IMR-90 (cell line): ENCODE data around the gene HS6ST3. TPM values are rescaled to one million over a fixed set of nuclear protein-coding genes. Genes with fewer than 3 reads are reported as not detected.
A peak's percentile ranks its signal among the peaks of the same experiment; 100 is the strongest.

Experiments used
- ATAC-seq: fragments of 200-7000 bp; cut with Tn5 transposase; 2 replicates; pipeline ENCODE4 v1.9.1; 2020; ENCODE audit warnings: low read depth, mild to moderate bottlenecking, moderate library complexity
- BruUV-seq: library from RNA; stranded (reverse); fragments of 400-500 nt; replicated peaks from 2 replicates; lab custom pipeline; 2021; lab: Mats Ljungman, UMichigan
- CTCF ChIA-PET: fragments of 300-600 bp; formaldehyde crosslinking; extraction: SDS; loops from one replicate; lab custom pipeline; 2021; ENCODE audit warnings: antibody characterized with exemption; lab: Yijun Ruan, JAX
- POLR2A ChIA-PET: fragments of 300-600 bp; sonication (Branson Sonifier 250); formaldehyde crosslinking; loops from one replicate; lab custom pipeline; 2022; ENCODE audit warnings: antibody characterized with exemption; ENCODE audit not compliant: unreplicated experiment; lab: Charles Lee
- DNase-seq: peaks from one replicate; pipeline ENCODE4 v3.0.0; 2013
- H2AFZ ChIP-seq: replicated peaks from 2 replicates; pipeline ENCODE3; 2013; ENCODE audit warnings: low read length, mild to moderate bottlenecking; ENCODE audit not compliant: poor library complexity
- H2AK5ac ChIP-seq: 2 replicates; pipeline ENCODE4 v1.6.1; 2013; ENCODE audit warnings: low read depth, low read length, inconsistent platforms
- H2AK9ac ChIP-seq: replicated peaks from 2 replicates; pipeline ENCODE3; 2013; ENCODE audit warnings: mild to moderate bottlenecking, low read depth, low read length, moderate library complexity; ENCODE audit not compliant: poor library complexity
- H2BK120ac ChIP-seq: 2 replicates; pipeline ENCODE4 v1.6.1; 2013; ENCODE audit warnings: low read depth, low read length, inconsistent platforms
- H2BK15ac ChIP-seq: 3 replicates; pipeline ENCODE4 v1.6.1; 2013; ENCODE audit warnings: low read depth, low read length, inconsistent platforms
- H2BK20ac ChIP-seq: 2 replicates; pipeline ENCODE4 v1.6.1; 2013; ENCODE audit warnings: low read depth, mild to moderate bottlenecking, inconsistent platforms, low read length, moderate library complexity
- H2BK5ac ChIP-seq: 2 replicates; pipeline ENCODE4 v1.6.1; 2013; ENCODE audit warnings: mild to moderate bottlenecking, low read depth, low read length, inconsistent platforms; ENCODE audit not compliant: poor library complexity, severe bottlenecking
- H3K14ac ChIP-seq: replicated peaks from 2 replicates; pipeline ENCODE4 v1.6.1; 2013; ENCODE audit warnings: low read depth, low read length, inconsistent platforms
- H3K18ac ChIP-seq: 2 replicates; pipeline ENCODE4 v1.6.1; 2013; ENCODE audit warnings: low read depth, low read length, control low read depth
- H3K23ac ChIP-seq: 2 replicates; pipeline ENCODE4 v1.6.1; 2013; ENCODE audit warnings: low read depth, low read length, inconsistent platforms
- H3K27ac ChIP-seq: 2 replicates; pipeline ENCODE4 v1.5.1; 2013; ENCODE audit warnings: mild to moderate bottlenecking, control low read depth, low read length; ENCODE audit not compliant: insufficient read depth
- H3K27me3 ChIP-seq: 2 replicates; pipeline ENCODE4 v1.6.1; 2013; ENCODE audit warnings: low read length; ENCODE audit not compliant: control insufficient read depth, insufficient read depth
- H3K36me3 ChIP-seq: 2 replicates; pipeline ENCODE4 v1.6.1; 2013; ENCODE audit warnings: low read length, mixed read lengths; ENCODE audit not compliant: control insufficient read depth, insufficient read depth
- H3K4ac ChIP-seq: 2 replicates; pipeline ENCODE4 v1.6.1; 2013; ENCODE audit warnings: low read depth, low read length, inconsistent platforms
- H3K4me1 ChIP-seq: 2 replicates; pipeline ENCODE4 v1.6.1; 2013; ENCODE audit warnings: low read length, mixed read lengths; ENCODE audit not compliant: control insufficient read depth, insufficient read depth
- H3K4me2 ChIP-seq: 2 replicates; pipeline ENCODE4 v1.6.1; 2013; ENCODE audit warnings: low read depth, mild to moderate bottlenecking, control low read depth, low read length, moderate library complexity
- H3K4me3 ChIP-seq: 2 replicates; pipeline ENCODE4 v1.5.1; 2013; ENCODE audit warnings: low read depth, mild to moderate bottlenecking, control low read depth, low read length, moderate library complexity; ENCODE audit not compliant: insufficient read depth
- H3K56ac ChIP-seq: 2 replicates; pipeline ENCODE4 v1.6.1; 2013; ENCODE audit warnings: low read length, inconsistent platforms; ENCODE audit not compliant: insufficient read depth; ENCODE audit errors: extremely low read depth
- H3K79me1 ChIP-seq, 2 experiments: 2 replicates each; pipeline ENCODE4 v1.6.1; 2013; ENCODE audit warnings: low read length in 2 of 2, inconsistent platforms in 1 of 2, low read depth in 1 of 2
- H3K9ac ChIP-seq: 2 replicates; pipeline ENCODE4 v1.6.1; 2013; ENCODE audit warnings: low read depth, low read length, control low read depth
- H3K9me1 ChIP-seq: 2 replicates; pipeline ENCODE4 v1.6.1; 2013; ENCODE audit warnings: low read length, inconsistent platforms; ENCODE audit not compliant: insufficient read depth
- H3K9me3 ChIP-seq: 2 replicates; pipeline ENCODE4 v1.6.1; 2013; ENCODE audit warnings: low read length; ENCODE audit not compliant: control insufficient read depth, insufficient read depth
- H4K20me1 ChIP-seq: 2 replicates; pipeline ENCODE4 v1.6.1; 2013; ENCODE audit warnings: low read length, inconsistent platforms; ENCODE audit not compliant: insufficient read depth
- H4K5ac ChIP-seq: 2 replicates; pipeline ENCODE4 v1.6.1; 2013; ENCODE audit warnings: mild to moderate bottlenecking, low read depth, low read length, control low read depth
- H4K8ac ChIP-seq, 2 experiments: 2 replicates each; pipeline ENCODE4 v1.6.1; 2013; ENCODE audit warnings: low read depth in 2 of 2, low read length in 2 of 2, control low read depth in 1 of 2, inconsistent platforms in 1 of 2
- H4K91ac ChIP-seq: 2 replicates; pipeline ENCODE4 v1.6.1; 2013; ENCODE audit warnings: low read depth, low read length, inconsistent platforms; ENCODE audit not compliant: insufficient read depth
- BHLHE40 ChIP-seq: fragments of 150-350 bp; IDR thresholded peaks from 2 replicates; pipeline ENCODE4 v1.6.1; 2016; ENCODE audit warnings: mild to moderate bottlenecking, low read depth, low read length
- CEBPB ChIP-seq: IDR thresholded peaks from 2 replicates; pipeline ENCODE4 v1.6.1; 2012; ENCODE audit warnings: low read depth, low read length, improper control_type of control experiment
- CHD1 ChIP-seq: IDR thresholded peaks from 2 replicates; pipeline ENCODE4 v1.6.1; 2012; ENCODE audit warnings: low read depth, low read length, improper control_type of control experiment
- ELK1 ChIP-seq: fragments of 150-350 bp; IDR thresholded peaks from 2 replicates; pipeline ENCODE4 v1.6.1; 2016; ENCODE audit warnings: low read depth, mild to moderate bottlenecking, low read length, moderate library complexity, borderline replicate concordance
- FOS ChIP-seq: fragments of 150-350 bp; IDR thresholded peaks from 2 replicates; pipeline ENCODE4 v1.6.1; 2016; ENCODE audit warnings: low read depth, low read length
- MAFK ChIP-seq: IDR thresholded peaks from 2 replicates; pipeline ENCODE4 v1.6.1; 2012; ENCODE audit warnings: low read depth, low read length, improper control_type of control experiment
- MAZ ChIP-seq: IDR thresholded peaks from 2 replicates; pipeline ENCODE4 v1.6.1; 2012; ENCODE audit warnings: low read depth, mild to moderate bottlenecking, low read length, improper control_type of control experiment, moderate library complexity, borderline replicate concordance
- MXI1 ChIP-seq: IDR thresholded peaks from 2 replicates; pipeline ENCODE4 v1.6.1; 2012; ENCODE audit warnings: low read depth, mild to moderate bottlenecking, low read length, moderate library complexity, borderline replicate concordance
- RAD21 ChIP-seq: IDR thresholded peaks from 2 replicates; pipeline ENCODE4 v1.6.1; 2012; ENCODE audit warnings: low read length, improper control_type of control experiment
- RCOR1 ChIP-seq: IDR thresholded peaks from 2 replicates; pipeline ENCODE4 v1.6.1; 2012; ENCODE audit warnings: mild to moderate bottlenecking, low read length, improper control_type of control experiment; ENCODE audit not compliant: insufficient replicate concordance
- SMC3 ChIP-seq: fragments of 150-350 bp; IDR thresholded peaks from 2 replicates; pipeline ENCODE4 v1.6.1; 2016; ENCODE audit warnings: low read depth, mild to moderate bottlenecking, antibody characterized with exemption, low read length, moderate library complexity
- USF2 ChIP-seq: fragments of 150-350 bp; IDR thresholded peaks from 2 replicates; pipeline ENCODE4 v1.6.1; 2017; ENCODE audit warnings: mild to moderate bottlenecking, antibody characterized with exemption, low read length, low read depth
- WGBS, 2 experiments: methylation state at CpG; one replicate each; pipeline versions ENCODE4 v1.1.5 to v1.1.7; 2013; ENCODE audit warnings: missing lambda C conversion rate in 2 of 2; ENCODE audit not compliant: insufficient read length in 1 of 2; ENCODE audit errors: extremely low coverage in 2 of 2; 5-methylcytosine and 5-hydroxymethylcytosine counted together
- dilution Hi-C: fragments of 300-500 bp; cut with HindIII; formaldehyde crosslinking; loops from one replicate; pipeline ENCODE4 v1.14.3; 2018; ENCODE audit warnings: low sequenced_read_pairs; ENCODE audit not compliant: unreplicated experiment
- in situ Hi-C: fragments of 300-500 bp; cut with MboI; formaldehyde crosslinking; loops from 3 replicates; pipeline ENCODE4 v1.14.3; 2019; ENCODE audit warnings: low sequenced_read_pairs, inconsistent platforms, mixed read lengths
- intact Hi-C: fragments of 100-400 bp; cut with micrococcal nuclease; formaldehyde crosslinking; loops from 2 replicates; pipeline ENCODE4 v1.10.0; 2022
- polyA plus RNA-seq, 3 experiments: library from polyadenylated mRNA; depleted of rRNA; stranded (reverse); fragments of >200 nt; gene quantifications; 2 replicates each; pipeline ENCODE4 v1.2.3, GENCODE V29; 2012; ENCODE audit warnings: low replicate concordance in 1 of 3
- total RNA-seq: library from RNA; depleted of rRNA; stranded (reverse); fragments of >200 nt; gene quantifications from 2 replicates; pipeline ENCODE4 v1.2.3, GENCODE V29; 2012
- TF ChIP-seq, protein P1 (sequence below): conservative IDR thresholded peaks from 2 replicates; pipeline ENCODE4 v1.5.1; 2012; ENCODE audit warnings: mild to moderate bottlenecking, low read depth, low read length, improper control_type of control experiment

The HS6ST3 gene
- total and polyA plus RNA-seq, 2 of the 4 experiments (the other 2 are of a cell fraction), result not detected

- in situ Hi-C loops, result no loop called here
- H3K4ac ChIP-seq, result peak within 1 kb of the TSS; percentile 93
- H3K27me3 ChIP-seq, result no peaks in the 10 kb centered on the region; the same call in 1 of the 2 replicates
- no peak within 1 kb of the TSS; the same call in 2 of the 3 replicates for H2BK15ac ChIP-seq
- no peaks in the 10 kb centered on the region for H3K36me3 ChIP-seq
- no peaks in the 10 kb centered on the region for H3K9me3 ChIP-seq
- H3K9me1 ChIP-seq, result no peaks in the 10 kb centered on the region
- H2AK9ac ChIP-seq, result peak within 1 kb of the TSS; percentile 89
- H3K4me1 ChIP-seq, result no peaks in the 10 kb centered on the region
- peak within 1 kb of the TSS; percentile 72 for H3K18ac ChIP-seq
- H2BK5ac ChIP-seq, result peak within 1 kb of the TSS; percentile 73
- 0 out of 2 replicates have a peak within 1 kb of the TSS, but pooled peaks have one; percentile 39 for H2AK5ac ChIP-seq
- peak within 1 kb of the TSS; percentile 73 for H3K56ac ChIP-seq
- DNase-seq (peak; percentile 94), ATAC-seq (peak; percentile 99)
- H3K4me3 ChIP-seq, result peak within 1 kb of the TSS; percentile 95
- H3K14ac ChIP-seq, result peak within 1 kb of the TSS; percentile 83
- H2BK120ac ChIP-seq, result peak within 1 kb of the TSS; percentile 30
- H3K4me2 ChIP-seq, result peak within 1 kb of the TSS; percentile 92
- dilution Hi-C loops, result no loop called here
- peak within 1 kb of the TSS; percentile 92 for H3K23ac ChIP-seq
- POLR2A ChIA-PET, result interaction anchor here (0.5 kb wide), 1 partner anchor 1382 kb away, joined by 12 read pairs; no protein-coding TSS in a partner anchor
- H2AFZ ChIP-seq, result peak within 1 kb of the TSS; percentile 99
- peak within 1 kb of the TSS; percentile 88 for H3K9ac ChIP-seq
- no TSS peak for BruUV-seq
- H2BK20ac ChIP-seq, result no peak within 1 kb of the TSS; the same call in 1 of the 2 replicates
- peak within 1 kb of the TSS; percentile 96 for H4K5ac ChIP-seq
- peak within 1 kb of the TSS; percentile 86 to 97 for H4K8ac ChIP-seq
- peaks cover 0 to 16% of the 10 kb centered on the region in 2 experiments; a peak in 2 of 4 replicates for H3K79me1 ChIP-seq
- H4K20me1 ChIP-seq, result peaks cover 9% of the 10 kb centered on the region; the same call in 1 of the 2 replicates
- CTCF ChIA-PET, result interaction anchor here (0.6 kb wide), 1 partner anchor 22 kb away, joined by 3 read pairs; no protein-coding TSS in a partner anchor
- H3K27ac ChIP-seq, result peak within 1 kb of the TSS; percentile 79
- WGBS, 2 experiments, result 2% methylated on average over 40 of the region's 77 CpGs; no CpG with 5 or more reads in 1 of the 2 experiments
- H4K91ac ChIP-seq, result peak within 1 kb of the TSS; percentile 92
- intact Hi-C loops, result no loop called here
- TF ChIP-seq BHLHE40 (no peak), RAD21 (no peak), USF2 (no peak), SMC3 (no peak), MAFK (no peak), FOS (no peak), ELK1 (peak; percentile 83; the same call in 1 of the 2 replicates), MAZ (peak; percentile 71; the same call in 1 of the 2 replicates), MXI1 (peak; percentile 93), RCOR1 (peak; percentile 10), CEBPB (no peak), CHD1 (0 out of 2 replicates have a peak, but pooled peaks have one; percentile 85)
- TF ChIP-seq, protein P1, sequence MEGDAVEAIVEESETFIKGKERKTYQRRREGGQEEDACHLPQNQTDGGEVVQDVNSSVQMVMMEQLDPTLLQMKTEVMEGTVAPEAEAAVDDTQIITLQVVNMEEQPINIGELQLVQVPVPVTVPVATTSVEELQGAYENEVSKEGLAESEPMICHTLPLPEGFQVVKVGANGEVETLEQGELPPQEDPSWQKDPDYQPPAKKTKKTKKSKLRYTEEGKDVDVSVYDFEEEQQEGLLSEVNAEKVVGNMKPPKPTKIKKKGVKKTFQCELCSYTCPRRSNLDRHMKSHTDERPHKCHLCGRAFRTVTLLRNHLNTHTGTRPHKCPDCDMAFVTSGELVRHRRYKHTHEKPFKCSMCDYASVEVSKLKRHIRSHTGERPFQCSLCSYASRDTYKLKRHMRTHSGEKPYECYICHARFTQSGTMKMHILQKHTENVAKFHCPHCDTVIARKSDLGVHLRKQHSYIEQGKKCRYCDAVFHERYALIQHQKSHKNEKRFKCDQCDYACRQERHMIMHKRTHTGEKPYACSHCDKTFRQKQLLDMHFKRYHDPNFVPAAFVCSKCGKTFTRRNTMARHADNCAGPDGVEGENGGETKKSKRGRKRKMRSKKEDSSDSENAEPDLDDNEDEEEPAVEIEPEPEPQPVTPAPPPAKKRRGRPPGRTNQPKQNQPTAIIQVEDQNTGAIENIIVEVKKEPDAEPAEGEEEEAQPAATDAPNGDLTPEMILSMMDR, result no peak
Measured at GRCh38 chr13:96053003-96053703, 36.8 kb upstream of the HS6ST3 start, which contains the start of gene UGGT2. Gene UGGT2, minus strand, starts transcription at chr13:96053401. Its CDS starts 89 bp downstream, at chr13:96053312.
